Anterior cingulate cortex (tissue), 58 donors: ENCODE results near the gene CFI.

ENCODE experiments used
- DNase-seq, 58 donors: peaks; one replicate each; lab custom pipeline; 2025; lab: John Stamatoyannopoulos, UW

The CFI gene

DNA sequence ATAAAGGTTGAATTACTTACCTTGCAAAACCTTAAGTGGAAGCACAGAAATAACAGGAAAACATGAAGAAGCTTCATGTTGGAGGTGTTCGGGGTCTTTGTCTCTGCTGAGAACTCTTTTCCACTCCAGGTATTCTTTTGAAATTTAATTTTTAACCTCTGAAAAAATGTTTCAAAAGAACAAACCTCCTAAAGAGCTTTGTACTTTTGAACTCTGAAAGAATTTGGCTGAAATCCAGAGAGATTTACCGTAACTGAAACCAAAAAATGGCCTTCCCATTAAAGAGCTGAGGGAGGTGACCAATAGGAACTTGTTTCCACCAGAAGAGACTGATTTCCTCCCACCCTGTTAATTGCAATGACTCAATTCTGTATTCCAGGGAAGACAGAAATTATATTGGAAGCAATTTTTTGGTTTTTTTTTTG, at the start of gene CFI:
Gene CFI, minus strand, starts transcription at position 105 of the 425 bp plus-strand sequence. Its CDS starts 28 bp downstream, at position 77.
- DNase-seq = no peak

DNA sequence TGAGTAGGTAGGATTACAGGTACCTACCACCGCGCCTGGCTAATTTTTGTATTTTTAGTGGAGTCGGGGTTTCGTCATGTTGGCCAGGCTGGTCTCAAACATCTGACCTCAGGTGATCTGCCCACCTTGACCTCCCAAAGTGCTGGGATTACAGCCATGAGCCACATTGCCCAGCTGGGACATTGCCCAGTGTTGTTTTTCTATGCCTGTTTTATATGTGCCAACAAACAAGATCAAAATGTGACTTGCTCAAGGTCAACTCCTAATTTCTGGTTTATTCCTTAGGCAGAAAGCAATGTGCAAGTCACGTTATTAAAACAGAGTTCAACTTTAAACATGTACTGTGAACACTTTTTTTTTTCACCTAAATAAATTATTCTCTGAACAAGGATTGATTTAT, 48.8 kb upstream of the CFI start:
- no peak for DNase-seq

DNA sequence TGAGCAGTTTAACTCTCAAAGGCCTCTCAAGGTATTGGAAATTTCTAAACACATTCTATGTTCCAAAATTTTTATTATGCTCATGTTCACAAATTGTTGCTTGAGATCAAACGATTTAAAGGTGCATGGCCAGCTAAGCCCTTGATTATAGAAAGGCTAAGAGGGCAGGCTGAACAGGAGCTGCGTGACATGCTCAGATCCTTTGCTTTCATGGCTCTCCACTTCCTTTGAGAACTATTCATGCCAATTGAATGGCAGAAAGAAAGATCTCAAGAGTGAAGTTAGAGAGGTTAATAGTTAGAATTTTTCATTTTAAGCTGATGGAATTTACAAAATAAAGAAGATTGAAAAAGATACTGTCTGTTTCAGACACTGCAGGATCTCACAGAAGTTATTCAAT, 46.7 kb upstream of the CFI start:
- no peak for DNase-seq

DNA sequence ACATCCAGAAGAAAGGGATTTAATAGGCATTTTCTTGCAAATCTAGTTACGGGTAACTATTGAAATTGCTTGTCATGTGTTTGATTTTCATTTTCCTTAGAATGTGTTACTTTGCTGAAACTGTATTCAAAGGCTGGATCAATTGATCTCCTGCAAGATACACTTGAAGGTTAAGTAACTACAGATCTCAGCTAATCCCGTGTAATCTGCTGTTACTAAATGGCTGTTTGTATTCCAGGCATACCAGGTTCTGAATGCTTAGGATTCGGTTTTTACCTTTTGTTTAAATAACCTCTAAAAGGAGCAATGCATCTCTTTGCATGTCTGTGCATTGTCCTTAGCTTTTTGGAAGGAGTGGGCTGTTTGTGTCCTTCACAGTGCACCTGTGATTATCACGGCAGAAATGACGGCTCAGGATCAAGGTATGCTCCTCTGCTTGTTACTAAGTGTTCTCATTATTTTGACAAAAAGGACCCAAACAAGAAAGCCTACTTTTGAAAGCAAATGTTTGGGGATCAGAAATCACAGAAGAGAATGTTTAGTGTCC, 46.2 kb upstream of the CFI start, which contains the start of gene LRIT3:
Gene LRIT3, plus strand, starts transcription at position 212 of the 547 bp plus-strand sequence. Its CDS starts 95 bp downstream, at position 307.
- no peak for DNase-seq

DNA sequence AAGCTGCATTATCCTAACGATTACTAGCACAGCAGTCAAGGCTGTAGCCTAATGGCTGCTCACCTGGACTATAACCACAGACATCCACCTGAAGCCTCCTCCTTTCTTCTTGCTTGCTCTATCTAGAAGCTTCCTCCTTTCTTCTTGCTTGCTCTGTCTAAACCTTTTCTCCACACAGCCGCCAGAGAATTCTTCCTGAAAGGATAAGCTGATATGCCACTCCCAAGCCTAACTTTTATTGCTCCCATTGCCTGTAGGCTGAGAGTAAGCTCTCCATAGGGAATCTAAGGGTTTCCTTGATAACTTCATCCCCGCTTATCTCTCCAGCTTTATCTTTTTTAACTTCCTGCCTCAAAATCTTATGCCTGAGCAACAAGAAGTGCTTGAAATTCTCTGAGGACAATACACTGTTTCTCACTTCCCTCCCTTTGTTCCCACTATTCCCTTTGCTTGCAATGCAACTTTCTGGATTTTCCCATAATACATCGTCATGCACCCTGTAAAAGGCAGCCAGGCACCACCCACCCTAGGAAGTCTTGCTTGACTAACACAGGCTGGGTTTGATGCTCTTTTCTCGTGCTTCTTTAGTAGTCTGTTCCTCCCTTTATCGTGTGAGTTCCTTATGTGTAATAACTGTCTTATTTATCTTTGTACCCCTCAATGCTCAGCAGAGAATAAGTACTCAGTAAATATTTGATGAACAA, 44.7 kb upstream of the CFI start:
- no peak for DNase-seq

DNA sequence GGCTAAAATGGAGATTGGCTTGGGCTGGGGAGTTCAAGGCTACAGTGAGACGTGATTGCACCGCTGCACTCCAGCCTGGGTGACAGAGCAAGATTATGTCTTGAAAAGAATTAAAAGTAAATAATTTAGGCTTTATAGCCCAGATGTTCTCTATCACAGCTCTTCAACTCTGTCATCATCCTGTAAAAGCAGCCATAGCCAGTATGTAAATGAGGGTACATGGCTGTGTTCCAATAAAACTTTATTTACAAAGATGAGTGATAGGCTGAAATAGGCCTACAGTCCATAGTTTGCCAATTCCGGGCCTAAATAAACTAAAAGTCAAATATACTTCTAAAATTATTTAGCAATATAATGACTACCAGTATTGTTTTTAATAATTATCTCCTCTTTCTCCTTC, 35.2 kb upstream of the CFI start:
- DNase-seq = no peak

DNA sequence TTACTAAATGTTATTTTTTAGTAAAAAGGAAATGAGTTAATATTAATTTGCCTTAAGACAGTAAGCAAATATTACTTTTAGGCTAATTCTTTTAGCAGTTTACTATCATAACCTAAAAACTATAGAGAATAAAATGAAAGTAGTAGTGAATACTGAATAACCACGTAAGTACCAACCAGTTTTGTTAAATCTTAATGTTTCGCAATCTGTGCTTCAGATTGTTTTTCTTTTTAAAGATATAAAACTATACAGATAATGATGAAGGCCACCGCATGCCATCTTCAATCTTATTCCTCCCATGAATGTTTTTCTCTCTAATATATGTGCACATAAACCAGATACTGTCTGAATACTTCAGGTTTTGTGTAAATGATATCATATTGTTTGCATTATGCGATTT, 32.0 kb upstream of the CFI start:
- no peak for DNase-seq

DNA sequence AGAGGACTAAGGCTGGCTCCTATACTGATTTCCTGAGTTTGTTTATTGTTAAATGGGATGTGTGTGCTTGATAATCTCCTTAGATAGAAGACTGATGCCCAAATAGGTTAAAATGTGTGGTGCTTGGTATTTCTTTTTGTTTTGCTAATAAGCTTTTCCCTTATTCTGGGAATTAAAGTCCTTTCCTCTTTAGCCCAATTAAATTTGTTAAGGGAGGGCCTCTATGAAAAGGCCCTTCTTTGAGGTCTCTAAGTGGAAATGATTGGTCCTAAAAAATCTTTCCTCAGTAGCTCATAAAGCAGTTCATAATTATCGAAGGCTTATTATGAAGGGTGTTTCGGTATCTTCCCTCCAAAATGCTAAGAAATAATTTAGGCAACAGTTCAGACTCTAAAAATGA, 25.9 kb upstream of the CFI start, which contains the start of gene RRH:
Gene RRH, plus strand, starts transcription at position 301 of the 400 bp plus-strand sequence. Its CDS starts 56 bp downstream, at position 357.
- DNase-seq = no peak

DNA sequence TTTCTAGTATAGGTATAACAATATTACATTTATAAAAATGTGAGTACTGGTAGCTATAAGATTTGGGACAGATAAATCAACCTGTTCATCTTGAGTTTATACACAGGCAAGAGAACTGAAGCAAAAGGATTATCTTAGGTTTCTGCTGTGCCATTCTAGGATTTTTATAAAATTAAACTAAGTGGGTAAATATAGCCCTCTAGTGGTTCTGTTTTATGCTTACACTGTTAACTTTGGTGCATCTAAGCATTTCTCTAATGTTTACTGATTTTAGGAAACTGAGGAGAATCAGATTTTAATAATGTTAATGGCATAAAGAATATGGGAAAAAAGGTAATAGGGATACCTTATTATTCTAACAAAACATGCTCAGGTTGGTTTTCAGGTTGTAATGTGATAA, 24.9 kb upstream of the CFI start:
- no peak for DNase-seq

DNA sequence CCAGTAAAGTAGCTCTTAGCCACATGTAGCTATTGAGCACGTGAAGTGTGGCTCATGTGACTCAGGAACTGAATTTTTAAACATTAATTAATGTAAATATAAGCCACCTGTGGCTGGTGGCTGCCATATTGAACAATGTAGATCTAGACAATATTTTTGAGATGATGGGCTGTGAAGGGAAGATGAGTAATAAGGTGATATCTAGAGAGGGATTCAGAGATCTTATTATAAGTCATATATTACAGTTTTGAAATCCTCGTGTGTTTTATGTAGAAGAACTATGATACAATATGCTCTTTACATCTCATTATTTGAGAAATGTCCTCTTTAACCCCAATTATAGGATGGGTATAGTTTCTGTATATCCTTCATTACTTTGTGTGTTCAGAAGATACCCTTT, 19.4 kb upstream of the CFI start:
- no peak for DNase-seq

DNA sequence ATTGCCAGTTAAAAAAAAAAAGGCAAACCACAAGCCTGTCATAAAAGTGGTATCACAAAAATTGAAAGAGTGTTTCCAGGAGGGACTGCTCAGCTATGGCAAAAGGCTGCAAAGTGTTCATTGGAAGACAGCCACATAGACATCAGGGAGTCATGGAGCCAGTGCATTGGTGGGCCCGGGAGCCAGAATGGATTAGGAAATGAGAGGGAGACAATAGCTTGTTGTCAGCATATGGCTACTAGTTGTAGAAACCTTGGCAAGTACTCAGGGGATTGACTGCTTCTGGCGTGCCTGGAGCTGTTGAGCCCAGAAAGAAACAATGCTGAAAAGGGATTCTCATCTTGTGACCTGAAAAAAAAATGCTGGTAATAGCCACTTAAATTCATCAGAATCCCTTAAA, 18.8 kb upstream of the CFI start:
- peak in 22 of 58 donors; percentile 1 to 31 (median 10) for DNase-seq

DNA sequence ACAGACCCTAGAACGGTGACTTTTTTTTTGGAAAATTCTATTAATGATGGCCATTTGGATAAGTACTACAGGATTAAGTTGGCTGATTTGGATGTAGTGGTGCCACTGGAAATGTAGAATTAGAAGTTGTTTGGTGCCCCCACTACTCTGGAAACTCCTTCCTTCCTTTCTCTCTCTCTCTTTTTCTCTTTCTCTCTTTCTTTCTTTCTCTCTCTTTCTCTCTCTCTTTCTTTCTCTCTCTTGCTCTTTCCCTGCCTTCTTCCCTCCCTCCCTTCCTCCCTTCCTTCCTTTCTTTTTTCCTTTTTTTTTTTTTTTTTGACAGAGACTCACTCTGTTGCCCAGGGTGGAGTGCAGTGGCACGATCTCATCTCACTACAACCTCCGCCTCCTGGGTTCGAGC, 16.5 kb upstream of the CFI start:
- no peak for DNase-seq

DNA sequence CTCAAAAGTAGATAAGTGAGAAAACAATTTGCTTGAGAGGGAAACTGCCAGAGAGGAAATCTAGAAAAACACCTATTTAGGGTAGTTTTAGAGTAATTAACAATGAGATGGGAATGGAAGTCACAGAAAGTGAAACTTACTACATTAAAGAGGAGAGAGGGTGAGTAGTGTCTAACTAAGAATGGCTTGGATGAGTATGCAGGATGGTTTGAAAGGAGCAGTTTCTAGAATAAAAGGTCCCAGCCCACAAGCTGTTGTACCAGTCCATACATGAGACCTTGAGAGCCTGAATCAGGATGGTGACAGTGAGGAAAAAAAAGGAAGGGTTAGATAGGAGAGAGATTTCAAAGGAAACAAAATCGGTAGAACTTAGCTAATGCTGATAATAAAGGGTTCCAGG, 15.1 kb upstream of the CFI start:
- DNase-seq = no peak

DNA sequence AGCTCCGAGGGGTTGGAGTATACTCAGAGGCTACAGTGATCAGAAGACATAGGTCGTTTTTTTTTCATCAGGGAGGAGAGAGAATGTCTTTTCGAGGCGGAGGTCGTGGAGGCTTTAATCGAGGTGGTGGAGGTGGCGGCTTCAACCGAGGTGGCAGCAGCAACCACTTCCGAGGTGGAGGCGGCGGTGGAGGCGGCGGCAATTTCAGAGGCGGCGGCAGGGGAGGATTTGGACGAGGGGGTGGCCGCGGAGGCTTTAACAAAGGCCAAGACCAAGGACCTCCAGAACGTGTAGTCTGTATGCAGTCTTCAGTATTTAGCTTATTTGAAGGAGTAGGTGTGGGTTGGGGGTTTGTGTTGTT, 14.3 kb upstream of the CFI start:
- DNase-seq = peak in 5 of 58 donors; percentile 1 to 24 (median 16)

DNA sequence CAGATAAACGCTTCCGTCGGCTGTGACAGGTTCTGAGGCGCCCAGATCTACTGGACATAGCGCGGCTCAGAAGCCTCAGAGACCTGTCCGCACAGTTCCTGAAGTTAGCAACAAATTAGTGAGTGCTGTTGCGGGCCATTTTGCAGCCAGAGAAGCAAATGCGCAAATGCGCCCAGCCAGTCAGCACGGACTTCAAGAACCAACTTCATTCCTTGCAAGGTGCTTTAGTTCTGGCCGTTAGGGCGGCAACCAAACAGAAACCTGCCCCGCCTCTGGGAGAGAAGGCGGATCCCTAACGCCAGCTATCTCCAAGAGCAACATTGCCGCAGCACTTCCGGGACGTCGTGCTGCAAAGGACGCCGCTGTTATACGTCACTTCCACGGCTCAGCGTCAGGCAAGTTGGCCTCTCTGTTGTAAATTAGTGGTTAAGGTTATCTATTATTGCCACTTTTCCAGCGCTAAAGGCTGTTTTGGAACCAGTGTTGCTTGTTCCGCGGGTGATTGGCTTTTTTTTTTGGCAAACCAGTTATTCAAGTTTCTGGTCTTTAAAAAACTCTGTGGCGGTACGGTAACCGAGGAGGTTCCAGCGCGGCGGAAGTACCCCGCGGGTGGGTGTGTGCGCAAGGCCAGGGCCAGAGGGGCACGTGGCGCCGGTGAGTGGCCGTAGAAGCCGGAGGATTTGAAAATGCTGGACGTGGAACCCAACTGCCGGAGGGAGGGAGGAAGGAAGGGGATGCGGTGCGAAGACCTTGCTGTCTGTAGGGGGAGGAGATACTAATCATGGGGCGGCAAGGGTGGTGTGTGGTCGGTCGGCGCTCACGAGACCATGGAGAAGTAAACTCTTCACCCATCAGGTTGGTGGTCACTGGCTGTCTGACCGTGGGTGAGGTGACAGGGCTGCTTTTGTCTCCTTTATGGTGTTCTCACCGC, 13.6 kb upstream of the CFI start, which contains the start of gene GAR1:
Gene GAR1, plus strand, starts transcription at position 612 of the 931 bp plus-strand sequence. CDS start 403 bp downstream, outside the sequence.
- peak; percentile 20 to 92 (median 82) for DNase-seq

DNA sequence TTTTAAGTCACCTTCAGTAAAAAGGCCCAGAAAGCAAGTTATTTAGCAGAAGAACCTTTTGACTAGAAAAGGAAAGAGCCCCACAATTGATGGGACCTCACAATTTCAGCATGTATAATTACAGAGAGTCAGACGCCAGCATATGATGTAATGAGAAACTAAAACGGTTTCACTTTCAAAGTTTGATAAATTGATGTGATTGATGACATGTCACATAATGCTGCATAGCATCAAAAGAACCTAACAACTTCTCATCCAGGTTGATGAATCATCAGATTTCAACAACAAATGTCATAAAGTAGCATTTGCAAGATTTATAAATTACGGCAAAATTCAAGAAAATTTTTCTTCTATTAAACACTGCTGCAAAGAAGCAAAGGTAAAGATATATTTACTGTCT, 9.9 kb upstream of the CFI start:
- DNase-seq = no peak

DNA sequence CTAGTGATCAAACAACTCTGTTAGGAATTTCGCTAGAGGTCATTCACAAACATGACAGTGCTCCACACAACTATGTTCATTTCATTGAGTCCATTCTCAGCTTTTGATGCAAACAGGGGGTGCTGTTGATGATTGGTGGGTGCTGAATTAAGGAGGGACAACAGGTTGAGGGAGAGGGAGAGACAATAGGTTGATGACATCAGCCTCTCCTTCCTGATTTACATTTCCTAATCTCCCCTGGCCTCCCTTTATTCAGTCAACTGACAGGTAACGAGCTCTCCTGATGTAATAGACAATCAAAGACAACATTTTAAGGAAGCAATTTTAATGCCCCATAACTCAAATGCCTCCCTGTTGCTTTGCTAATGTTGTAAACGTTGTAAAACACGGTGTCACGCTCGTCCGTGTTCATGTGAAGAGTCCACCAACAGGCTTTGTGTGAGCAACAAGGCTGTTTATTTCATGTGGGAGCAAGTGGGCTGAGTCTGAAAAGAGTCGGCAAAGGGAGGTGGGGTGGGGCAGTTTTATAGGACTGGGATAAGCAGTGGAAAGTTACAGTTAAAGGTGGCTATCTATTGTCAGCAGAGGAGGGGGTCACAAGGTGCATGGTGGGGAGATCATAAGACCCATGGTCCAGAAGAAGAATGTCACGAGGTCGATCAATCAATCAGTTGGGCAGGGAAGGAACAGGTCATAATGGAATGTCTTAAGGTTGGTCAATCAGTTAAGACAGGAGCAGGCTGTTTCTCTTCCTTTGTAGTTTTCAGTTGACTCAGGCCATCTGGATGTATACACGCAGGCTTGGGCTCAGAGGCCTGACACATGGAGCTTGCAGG, 9.0 kb upstream of the CFI start:
- no peak for DNase-seq

DNA sequence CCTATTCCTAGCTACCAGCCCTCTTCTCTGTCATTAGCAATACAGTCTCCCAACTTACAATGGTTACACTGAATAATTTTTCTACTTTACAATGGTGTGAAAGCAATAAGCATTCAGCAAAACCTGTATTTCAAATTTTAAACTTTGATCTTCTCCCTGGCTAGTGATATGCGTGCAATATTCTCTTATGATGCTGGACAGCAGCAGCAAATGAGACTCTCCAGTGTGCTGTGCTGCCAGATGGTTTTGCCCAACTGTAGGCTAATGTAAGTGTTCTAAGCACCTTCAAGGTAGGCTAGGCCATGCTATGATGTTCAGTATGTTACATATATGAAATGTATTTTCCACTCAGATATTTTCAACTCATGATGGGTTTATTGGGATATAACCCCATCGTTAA, 7.9 kb upstream of the CFI start:
- no peak for DNase-seq

DNA sequence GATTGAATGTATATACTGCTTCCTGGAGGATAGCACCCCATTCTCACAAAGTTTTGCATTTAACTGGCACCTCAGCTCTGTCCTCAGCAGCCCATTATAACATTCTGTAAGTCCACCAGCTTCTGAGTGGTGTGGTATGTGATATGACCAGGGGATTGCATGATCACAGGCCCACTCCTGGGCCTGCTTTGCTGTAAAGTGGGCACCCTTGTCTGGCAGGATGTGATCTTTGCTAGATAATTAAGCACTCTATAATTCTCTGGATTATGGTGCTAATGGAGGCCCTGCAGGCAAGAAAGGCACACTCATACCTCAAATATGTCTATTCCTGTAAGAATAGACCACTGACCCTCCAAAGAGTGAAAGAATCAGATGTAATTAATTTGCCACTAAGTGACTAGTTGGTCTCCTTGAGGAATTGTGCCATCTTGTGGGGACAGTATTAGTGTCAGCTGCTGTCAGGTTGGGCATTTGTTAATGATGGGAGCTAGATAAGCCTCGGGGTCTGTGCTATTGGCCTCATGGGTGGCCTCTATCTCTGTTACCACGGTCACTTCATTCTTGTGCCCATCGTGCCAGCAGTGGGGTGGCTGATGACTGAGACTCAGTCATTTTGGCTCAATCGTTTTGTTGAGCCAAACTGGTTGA, 2.2 kb upstream of the CFI start:
- peak in 4 of 58 donors; percentile 0 to 2 (median 0) for DNase-seq
